ENCODE results near the gene LAS1L. TPM values are rescaled to one million over a fixed set of nuclear protein-coding genes. Genes with fewer than 3 reads are reported as not detected.
"Not testable (repeated sequence)": the region's sequence is repeated elsewhere in the genome, so short reads cannot be mapped to it uniquely, and the experiment has no call there.

The LAS1L gene
- total RNA-seq, 1 donor from 2014 or later = 25.7 TPM

GRCh38 chrX:65528293-65528692 is 6.3 kb downstream of the LAS1L start:
- H3K27ac ChIP-seq = no peak overlapping the region
- ATAC-seq (no peak), DNase-seq (no peak)
- H3K27me3 ChIP-seq (ENCODE audit: low read depth) = no peaks in the 10 kb centered on the region
- intact Hi-C loops (cut with DNase I) = no loop called here
- H3K4me3 ChIP-seq = no peak overlapping the region
- H3K36me3 ChIP-seq = peaks cover 75% of the 10 kb centered on the region
- no peak for TF ChIP-seq CTCF (IDR thresholded peaks at IDR 0.05)
- H3K9me3 ChIP-seq = no peaks in the 10 kb centered on the region
- H3K4me1 ChIP-seq = peaks cover 8% of the 10 kb centered on the region

GRCh38 chrX:65524139-65524538 is 10.4 kb downstream of the LAS1L start:
- no peaks in the 10 kb centered on the region for H3K4me1 ChIP-seq
- no peaks in the 10 kb centered on the region for H3K27me3 ChIP-seq (ENCODE audit: low read depth)
- DNase-seq = no peak
- no peaks in the 10 kb centered on the region for H3K9me3 ChIP-seq
- H3K36me3 ChIP-seq = peaks cover 80% of the 10 kb centered on the region
- no peak for TF ChIP-seq CTCF (IDR thresholded peaks at IDR 0.05)
- no peak for ATAC-seq
- no peak overlapping the region for H3K27ac ChIP-seq
- no peak overlapping the region for H3K4me3 ChIP-seq
- intact Hi-C loops (cut with DNase I) = no loop called here

- TF ChIP-seq CTCF (IDR thresholded peaks at IDR 0.05) = no peak
- Histone ChIP-seq H3K27me3 (ENCODE audit: low read depth) (no peaks in the 10 kb centered on the region), H3K4me3 (no peak overlapping the region), H3K9me3 (no peaks in the 10 kb centered on the region), H3K36me3 (peaks cover 73% of the 10 kb centered on the region), H3K27ac (no peak overlapping the region), H3K4me1 (no peaks in the 10 kb centered on the region)
- DNase-seq (no peak), ATAC-seq (no peak)
- intact Hi-C loops (cut with DNase I) = no loop called here
Measured at GRCh38 chrX:65522739-65523372, 11.7 kb downstream of the LAS1L start.

- peaks cover 54% of the 10 kb centered on the region for H3K36me3 ChIP-seq
- intact Hi-C loops (cut with DNase I); DNase-seq; H3K27ac ChIP-seq; ATAC-seq; H3K27me3 ChIP-seq (ENCODE audit: low read depth); H3K4me1 ChIP-seq; H3K4me3 ChIP-seq; H3K9me3 ChIP-seq: not testable (repeated sequence)
Measured at GRCh38 chrX:65519530-65519929, 15.1 kb downstream of the LAS1L start.

- ATAC-seq; DNase-seq; intact Hi-C loops (cut with DNase I); H3K27ac ChIP-seq; H3K27me3 ChIP-seq (ENCODE audit: low read depth); H3K4me3 ChIP-seq; H3K9me3 ChIP-seq; H3K4me1 ChIP-seq: not testable (repeated sequence)
- peaks cover 51% of the 10 kb centered on the region for H3K36me3 ChIP-seq
Measured at GRCh38 chrX:65518980-65519379, 15.6 kb downstream of the LAS1L start.

GRCh38 chrX:65517923-65518322 is 16.7 kb downstream of the LAS1L start:
- ATAC-seq (no peak), DNase-seq (no peak)
- Histone ChIP-seq H3K4me1 (no peaks in the 10 kb centered on the region), H3K9me3 (no peaks in the 10 kb centered on the region), H3K36me3 (peaks cover 52% of the 10 kb centered on the region), H3K27me3 (ENCODE audit: low read depth) (no peaks in the 10 kb centered on the region), H3K27ac (no peak overlapping the region), H3K4me3 (no peak overlapping the region)
- intact Hi-C loops (cut with DNase I) = no loop called here
- TF ChIP-seq CTCF (IDR thresholded peaks at IDR 0.05) = no peak

Data from lower lobe of right lung (tissue), 2 donors.